PC-3 (cell line): ENCODE measurements around the gene MECR.

Experiments
- EZH2 ChIP-seq: fragments of 300-600 bp; sonication (generic); IDR thresholded peaks from one replicate; pipeline ENCODE4 v1.6.1; 2017; ENCODE audit warnings: antibody characterized with exemption, mild to moderate bottlenecking, low read length; ENCODE audit not compliant: unreplicated experiment
- EZH2phosphoT487 ChIP-seq: fragments of 300-600 bp; sonication (generic); IDR thresholded peaks from 2 replicates; pipeline ENCODE4 v1.6.1; 2018; ENCODE audit warnings: mild to moderate bottlenecking, antibody characterized with exemption, low read length, borderline replicate concordance
- TF ChIP-seq, protein P1 (sequence below): fragments of 300-600 bp; sonication (generic); conservative IDR thresholded peaks from 2 replicates; pipeline ENCODE4 v1.5.1; 2017; ENCODE audit warnings: antibody characterized with exemption, low read depth, mild to moderate bottlenecking, low read length

DNA sequence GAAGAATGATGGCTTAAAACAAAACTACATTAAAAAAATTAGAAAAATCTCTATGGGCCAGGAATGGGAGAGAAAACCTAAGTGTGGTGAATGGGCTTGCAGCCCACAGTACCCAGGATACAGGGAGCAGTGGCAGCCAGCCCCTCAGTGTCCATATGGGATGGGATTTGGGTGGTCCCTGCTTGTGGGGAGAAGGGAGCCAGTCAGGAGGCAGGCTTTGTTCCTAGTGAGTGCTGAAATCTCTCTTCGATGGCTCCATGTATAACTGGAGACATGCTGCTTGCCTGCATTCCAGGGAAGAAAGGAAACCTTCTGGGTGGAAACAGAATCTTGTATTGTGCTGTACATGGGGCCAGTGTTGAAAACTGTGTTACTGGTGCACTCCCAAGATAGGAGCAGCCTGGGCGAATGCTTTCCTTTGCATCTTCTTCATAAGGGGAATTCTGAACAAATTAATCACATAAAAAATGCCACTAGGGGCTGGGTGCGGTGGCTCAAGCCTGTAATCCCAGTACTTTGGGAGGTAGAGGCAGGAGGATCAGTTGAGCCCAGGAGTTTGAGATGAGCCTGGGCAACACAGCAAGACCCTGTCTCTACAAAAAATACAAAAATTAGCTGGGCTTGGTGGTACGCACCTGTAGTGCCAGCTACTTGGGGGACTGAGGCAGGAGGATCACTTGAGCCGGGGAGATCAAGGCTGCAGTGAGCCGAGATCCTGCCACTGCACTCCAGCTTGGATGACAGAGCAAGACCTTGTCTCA, 41.6 kb upstream of the MECR start:
- TF ChIP-seq, protein P1, sequence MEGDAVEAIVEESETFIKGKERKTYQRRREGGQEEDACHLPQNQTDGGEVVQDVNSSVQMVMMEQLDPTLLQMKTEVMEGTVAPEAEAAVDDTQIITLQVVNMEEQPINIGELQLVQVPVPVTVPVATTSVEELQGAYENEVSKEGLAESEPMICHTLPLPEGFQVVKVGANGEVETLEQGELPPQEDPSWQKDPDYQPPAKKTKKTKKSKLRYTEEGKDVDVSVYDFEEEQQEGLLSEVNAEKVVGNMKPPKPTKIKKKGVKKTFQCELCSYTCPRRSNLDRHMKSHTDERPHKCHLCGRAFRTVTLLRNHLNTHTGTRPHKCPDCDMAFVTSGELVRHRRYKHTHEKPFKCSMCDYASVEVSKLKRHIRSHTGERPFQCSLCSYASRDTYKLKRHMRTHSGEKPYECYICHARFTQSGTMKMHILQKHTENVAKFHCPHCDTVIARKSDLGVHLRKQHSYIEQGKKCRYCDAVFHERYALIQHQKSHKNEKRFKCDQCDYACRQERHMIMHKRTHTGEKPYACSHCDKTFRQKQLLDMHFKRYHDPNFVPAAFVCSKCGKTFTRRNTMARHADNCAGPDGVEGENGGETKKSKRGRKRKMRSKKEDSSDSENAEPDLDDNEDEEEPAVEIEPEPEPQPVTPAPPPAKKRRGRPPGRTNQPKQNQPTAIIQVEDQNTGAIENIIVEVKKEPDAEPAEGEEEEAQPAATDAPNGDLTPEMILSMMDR = no peak
- no peak for TF ChIP-seq EZH2phosphoT487
- no peak for TF ChIP-seq EZH2
